Measurements from ENCODE around the gene AK1.

GRCh38 chr9:127878652-127879390, 1.3 kb upstream of the AK1 start:
- TF ChIP-seq REST (IDR thresholded peaks at IDR 0.05; ENCODE audit: insufficient read depth in 1 of 2, low read depth in 2 of 2, low read length in 2 of 2), result no peak
- no peak for TF ChIP-seq TAF1 (IDR thresholded peaks at IDR 0.05; ENCODE audit: borderline replicate concordance, insufficient read depth, low read length)
